Thymus (tissue), 11 donors: ENCODE results near the gene CBX4. TPM values are rescaled to one million over a fixed set of nuclear protein-coding genes. Genes with fewer than 3 reads are reported as not detected.

Source experiments
- DNase-seq, 9 donors: peaks; one replicate each; pipeline ENCODE4 v3.0.0-alpha.2; 2013; ENCODE audit warnings: low spot score in 9 of 9, low read depth in 6 of 9, missing footprints in 1 of 9
- H3K27ac ChIP-seq, 2 donors: one replicate each; pipeline ENCODE4 v1.5.1; 2013; ENCODE audit warnings: control low read depth in 1 of 2, low read depth in 1 of 2, low read length in 1 of 2, mild to moderate bottlenecking in 1 of 2, moderate library complexity in 1 of 2
- H3K27me3 ChIP-seq, 2 donors: one replicate each; pipeline ENCODE4 v1.5.1; 2013; ENCODE audit warnings: low read length in 1 of 2; ENCODE audit not compliant: control insufficient read depth in 2 of 2, insufficient read depth in 1 of 2
- H3K36me3 ChIP-seq, 2 donors: one replicate each; pipeline ENCODE4 v1.5.1; 2013; ENCODE audit warnings: low read length in 1 of 2, mild to moderate bottlenecking in 1 of 2, moderate library complexity in 1 of 2; ENCODE audit not compliant: control insufficient read depth in 2 of 2, insufficient read depth in 2 of 2
- H3K4me1 ChIP-seq, 2 donors: one replicate each; pipeline ENCODE4 v1.5.1; 2013; ENCODE audit warnings: low read length in 2 of 2; ENCODE audit not compliant: control insufficient read depth in 2 of 2, insufficient read depth in 2 of 2
- H3K4me3 ChIP-seq, 2 donors: one replicate each; pipeline ENCODE4 v1.5.1; 2013; ENCODE audit warnings: low read length in 2 of 2, control low read depth in 1 of 2, mild to moderate bottlenecking in 1 of 2
- H3K9me3 ChIP-seq, 2 donors: one replicate each; pipeline ENCODE4 v1.5.1; 2013; ENCODE audit warnings: low read length in 1 of 2, mild to moderate bottlenecking in 1 of 2; ENCODE audit not compliant: control insufficient read depth in 2 of 2, insufficient read depth in 1 of 2
- WGBS: extraction: QIAGEN DNeasy Blood & Tissue Kit; methylation state at CpG from one replicate; pipeline ENCODE4 v1.1.7; 2013; 5-methylcytosine and 5-hydroxymethylcytosine counted together
- polyA plus RNA-seq: library from polyadenylated mRNA; stranded (reverse); fragments of 200-250 nt; gene quantifications from one replicate; pipeline ENCODE4 v1.2.3, GENCODE V29; 2013
- total RNA-seq: library from RNA; stranded (reverse); fragments of 120-200 nt; gene quantifications from one replicate; pipeline ENCODE4 v1.2.4, GENCODE V29; 2013
- donor health status: healthy.

CBX4 gene
- total and polyA plus RNA-seq, 2 donors: 26.9 to 32.1 TPM

DNA sequence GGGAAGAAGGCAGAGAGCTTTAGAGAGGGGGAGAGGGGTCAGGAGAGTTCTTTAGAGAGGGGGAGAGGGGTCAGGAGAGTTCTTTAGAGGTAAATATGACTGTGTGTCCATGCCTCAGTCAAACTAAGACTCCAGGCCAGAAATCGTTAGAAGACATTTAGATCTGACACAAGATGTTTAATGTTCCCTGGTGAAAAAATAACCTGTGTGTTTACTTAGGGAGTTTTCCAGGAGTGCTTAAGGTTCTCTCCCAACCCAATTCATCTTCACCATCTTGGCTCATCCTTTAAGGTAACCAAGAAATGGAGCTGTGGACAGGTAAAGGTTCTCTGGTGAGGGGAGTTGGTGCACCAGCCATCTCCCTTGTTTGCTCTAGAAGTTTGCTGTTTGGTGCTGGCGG lies 9.8 kb downstream of the CBX4 start:
- H3K9me3 ChIP-seq: no peaks in the 10 kb centered on the region
- H3K4me1 ChIP-seq: peaks cover 14 to 62% of the 10 kb centered on the region in 2 donors
- peaks cover 0 to 11% of the 10 kb centered on the region in 2 donors for H3K27me3 ChIP-seq
- peaks cover 13 to 14% of the 10 kb centered on the region in 2 donors for H3K36me3 ChIP-seq
- WGBS: 80% methylated on average over 2 of the region's 2 CpGs
- H3K27ac ChIP-seq: no peak overlapping the region
- no peak overlapping the region for H3K4me3 ChIP-seq
- no peak for DNase-seq

- Histone ChIP-seq H3K4me1 (peaks cover 11 to 60% of the 10 kb centered on the region in 2 donors), H3K9me3 (no peaks in the 10 kb centered on the region), H3K27me3 (peaks cover 0 to 11% of the 10 kb centered on the region in 2 donors), H3K4me3 (no peak overlapping the region), H3K36me3 (peaks cover 9 to 12% of the 10 kb centered on the region in 2 donors), H3K27ac (no peak overlapping the region)
- WGBS: 97% methylated on average over 2 of the region's 2 CpGs
- no peak for DNase-seq
Observed at GRCh38 chr17:79829004-79829403, 10.2 kb downstream of the CBX4 start.

DNA sequence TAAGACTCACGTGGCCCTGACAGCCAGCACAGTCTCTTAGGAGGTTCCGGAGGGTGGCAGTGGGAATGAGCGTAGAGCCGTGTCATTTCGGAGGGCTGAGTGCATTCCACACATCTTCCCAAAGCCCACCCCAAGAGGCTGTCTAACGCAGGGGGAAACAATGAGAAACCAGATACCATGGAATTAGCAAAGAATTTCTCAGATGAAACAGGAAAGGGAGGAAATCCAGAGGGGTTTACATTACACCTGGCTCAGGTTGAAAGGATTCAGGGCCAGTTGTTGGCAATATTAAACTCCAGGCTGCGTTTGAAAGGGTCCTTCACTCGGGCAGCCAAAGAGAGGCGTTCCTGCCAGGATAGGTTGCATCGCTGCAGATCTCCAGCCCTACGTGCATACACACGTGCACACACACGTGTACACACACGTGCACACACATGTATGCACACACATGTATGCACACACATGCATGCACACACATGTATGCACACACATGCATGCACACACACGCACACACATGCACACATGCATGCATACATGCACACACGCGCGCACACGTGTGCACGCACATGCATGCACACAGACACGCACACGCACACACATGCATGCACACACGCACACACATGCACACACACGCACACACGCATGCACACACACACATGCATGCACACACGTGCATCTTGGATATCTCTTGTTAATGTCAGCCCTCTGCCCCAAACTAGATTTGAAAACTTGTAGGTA lies 12.2 kb downstream of the CBX4 start:
- Histone ChIP-seq H3K9me3 (no peaks in the 10 kb centered on the region), H3K36me3 (no peaks in the 10 kb centered on the region), H3K27me3 (peaks cover 0 to 14% of the 10 kb centered on the region in 2 donors), H3K4me1 (peaks cover 2 to 46% of the 10 kb centered on the region in 2 donors), H3K27ac (no peak overlapping the region), H3K4me3 (no peak overlapping the region)
- WGBS: 93% methylated on average over 26 of the region's 26 CpGs
- DNase-seq: no peak

GRCh38 chr17:79826204-79826680 lies 13.0 kb downstream of the CBX4 start:
- Histone ChIP-seq H3K4me3 (no peak overlapping the region), H3K4me1 (peaks cover 0 to 39% of the 10 kb centered on the region in 2 donors), H3K9me3 (no peaks in the 10 kb centered on the region), H3K27ac (no peak overlapping the region), H3K27me3 (peaks cover 0 to 18% of the 10 kb centered on the region in 2 donors), H3K36me3 (no peaks in the 10 kb centered on the region)
- no peak for DNase-seq
- 22% methylated on average over 11 of the region's 11 CpGs for WGBS

GRCh38 chr17:79825580-79825921 lies 13.7 kb downstream of the CBX4 start:
- Histone ChIP-seq H3K4me3 (no peak overlapping the region), H3K4me1 (peaks cover 0 to 33% of the 10 kb centered on the region in 2 donors), H3K9me3 (no peaks in the 10 kb centered on the region), H3K27ac (no peak overlapping the region), H3K36me3 (no peaks in the 10 kb centered on the region), H3K27me3 (peaks cover 0 to 17% of the 10 kb centered on the region in 2 donors)
- 98% methylated on average over 5 of the region's 5 CpGs for WGBS
- no peak for DNase-seq

DNA sequence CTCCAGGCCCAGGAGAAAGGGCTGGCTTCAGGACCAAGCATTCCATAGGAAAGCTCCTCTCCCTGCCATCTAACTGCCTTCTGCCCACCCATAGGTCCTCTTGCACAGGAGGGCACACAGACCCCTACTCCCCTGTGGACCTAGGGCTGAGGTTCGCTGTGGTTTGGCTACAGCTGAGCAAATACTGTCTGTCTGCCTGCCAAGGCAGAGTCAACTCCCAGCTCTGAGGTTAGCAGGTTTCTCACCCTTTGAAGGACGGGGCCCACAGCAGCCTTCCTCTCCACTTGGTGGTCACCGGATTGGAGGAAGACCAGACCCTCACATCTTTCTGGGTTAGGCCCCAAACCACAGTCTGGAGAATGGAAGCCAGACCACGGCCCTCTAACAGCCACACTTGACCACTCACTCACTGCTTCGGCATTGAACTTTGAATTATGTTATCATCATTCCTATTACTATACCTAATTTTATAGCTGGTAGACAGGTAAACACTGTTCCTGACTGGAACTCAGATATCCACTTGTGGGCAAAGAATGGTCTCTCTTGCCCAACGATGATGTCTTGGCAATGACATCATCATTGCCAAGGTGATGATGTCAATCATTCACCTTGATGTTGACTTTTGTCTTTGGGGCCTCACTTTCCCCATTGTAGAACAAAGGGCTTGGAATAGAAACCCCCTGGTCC lies 14.2 kb downstream of the CBX4 start:
- DNase-seq: no peak
- no peaks in the 10 kb centered on the region for H3K9me3 ChIP-seq
- no peak overlapping the region for H3K4me3 ChIP-seq
- H3K36me3 ChIP-seq: no peaks in the 10 kb centered on the region
- H3K27ac ChIP-seq: no peak overlapping the region
- 59% methylated on average over 6 of the region's 6 CpGs for WGBS
- peaks cover 0 to 22% of the 10 kb centered on the region in 2 donors for H3K27me3 ChIP-seq
- H3K4me1 ChIP-seq: peaks cover 0 to 30% of the 10 kb centered on the region in 2 donors

- H3K36me3 ChIP-seq: no peaks in the 10 kb centered on the region
- H3K4me3 ChIP-seq: no peak overlapping the region
- 98% methylated on average over 17 of the region's 17 CpGs for WGBS
- peaks cover 0 to 28% of the 10 kb centered on the region in 2 donors for H3K4me1 ChIP-seq
- no peak for DNase-seq
- no peak overlapping the region for H3K27ac ChIP-seq
- H3K27me3 ChIP-seq: peaks cover 0 to 30% of the 10 kb centered on the region in 2 donors
- H3K9me3 ChIP-seq: no peaks in the 10 kb centered on the region
Observed at GRCh38 chr17:79824234-79824633, 15.0 kb downstream of the CBX4 start.

- H3K27me3 ChIP-seq: peaks cover 12 to 45% of the 10 kb centered on the region in 2 donors
- 98% methylated on average over 17 of the region's 17 CpGs for WGBS
- no peak overlapping the region for H3K27ac ChIP-seq
- H3K36me3 ChIP-seq: no peaks in the 10 kb centered on the region
- DNase-seq: no peak
- no peak overlapping the region for H3K4me3 ChIP-seq
- peaks cover 0 to 18% of the 10 kb centered on the region in 2 donors for H3K4me1 ChIP-seq
- H3K9me3 ChIP-seq: no peaks in the 10 kb centered on the region
Observed at GRCh38 chr17:79822583-79823124, 16.6 kb downstream of the CBX4 start.
